Spleen (tissue), 7 donors: Measurements from ENCODE around the gene MISP.

Source experiments
- CTCF ChIP-seq, 11 experiments: fragments of 200-600 bp in 7 of 11; fragments of 450-650 bp in 4 of 11; sonication (generic) in 4 of 11; IDR thresholded peaks in 8 of 11; conservative IDR thresholded peaks in 3 of 11; 1 replicate in 7 of 11; 2 replicates in 4 of 11; pipeline versions ENCODE4 v1.4.0 to v1.8.0; 2016 to 2021; ENCODE audit warnings: antibody characterized with exemption in 11 of 11, inconsistent platforms in 4 of 11, mild to moderate bottlenecking in 1 of 11
- POLR2A ChIP-seq, 3 donors: fragments of 450-650 bp; IDR thresholded peaks; one replicate each; pipeline ENCODE4 v1.5.1; 2017; ENCODE audit warnings: antibody characterized with exemption in 3 of 3, mild to moderate bottlenecking in 1 of 3
- POLR2AphosphoS5 ChIP-seq, 3 donors: sonication (generic); formaldehyde crosslinking; IDR thresholded peaks; one replicate each; pipeline ENCODE4 v1.5.1; 2017; ENCODE audit warnings: antibody characterized with exemption in 3 of 3
- donor health status: DM: no; HTN: no; CAD: no; lungs with moderate emphysema.
- donor health status: DM: no; HTN: no; CAD: no.
- donor health status: DM: no; HTN: no; CAD: no.

- TF ChIP-seq POLR2A (IDR thresholded peaks at IDR 0.05) (no peak), CTCF (IDR thresholded peaks at IDR 0.05 in 8 of 11, conservative IDR thresholded peaks at IDR 0.05 in 3 of 11) (no peak), POLR2AphosphoS5 (IDR thresholded peaks at IDR 0.05) (no peak)
Measured at GRCh38 chr19:704447-704741, 46.5 kb upstream of the MISP start.
